ENCODE data around the gene SYNGR1.

DNA sequence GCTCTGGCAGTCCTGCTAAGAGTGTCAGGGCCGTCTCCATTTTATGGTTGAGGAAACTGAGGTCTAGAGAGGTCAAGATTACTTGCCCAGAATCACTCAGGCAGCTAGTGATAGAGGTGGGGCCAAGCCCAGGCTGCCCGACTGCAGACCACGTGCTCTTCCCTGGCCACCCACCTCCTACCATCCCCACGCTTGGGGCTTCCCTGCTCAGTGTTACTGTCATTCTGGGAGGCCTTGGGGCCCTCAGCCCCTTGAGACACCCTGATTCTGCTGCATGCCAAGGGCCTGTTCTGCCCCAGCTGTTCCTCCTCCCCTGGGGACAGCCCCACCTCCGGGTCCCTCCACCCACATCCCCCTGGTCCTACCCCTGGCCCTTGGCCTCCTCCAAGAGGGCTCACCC is 32.6 kb downstream of the SYNGR1 start:
- no peak for TF ChIP-seq RAD21 (conservative IDR thresholded peaks at IDR 0.05 in 1 of 2, IDR thresholded peaks at IDR 0.05 in 1 of 2)
- TF ChIP-seq KDM5A (IDR thresholded peaks at IDR 0.05): no peak
- no peak for TF ChIP-seq POLR2A (IDR thresholded peaks at IDR 0.05; ENCODE audit: low read length)
- no peak for TF ChIP-seq ESRRA (IDR thresholded peaks at IDR 0.05; ENCODE audit: borderline replicate concordance, low read length)
- TF ChIP-seq, protein P1, sequence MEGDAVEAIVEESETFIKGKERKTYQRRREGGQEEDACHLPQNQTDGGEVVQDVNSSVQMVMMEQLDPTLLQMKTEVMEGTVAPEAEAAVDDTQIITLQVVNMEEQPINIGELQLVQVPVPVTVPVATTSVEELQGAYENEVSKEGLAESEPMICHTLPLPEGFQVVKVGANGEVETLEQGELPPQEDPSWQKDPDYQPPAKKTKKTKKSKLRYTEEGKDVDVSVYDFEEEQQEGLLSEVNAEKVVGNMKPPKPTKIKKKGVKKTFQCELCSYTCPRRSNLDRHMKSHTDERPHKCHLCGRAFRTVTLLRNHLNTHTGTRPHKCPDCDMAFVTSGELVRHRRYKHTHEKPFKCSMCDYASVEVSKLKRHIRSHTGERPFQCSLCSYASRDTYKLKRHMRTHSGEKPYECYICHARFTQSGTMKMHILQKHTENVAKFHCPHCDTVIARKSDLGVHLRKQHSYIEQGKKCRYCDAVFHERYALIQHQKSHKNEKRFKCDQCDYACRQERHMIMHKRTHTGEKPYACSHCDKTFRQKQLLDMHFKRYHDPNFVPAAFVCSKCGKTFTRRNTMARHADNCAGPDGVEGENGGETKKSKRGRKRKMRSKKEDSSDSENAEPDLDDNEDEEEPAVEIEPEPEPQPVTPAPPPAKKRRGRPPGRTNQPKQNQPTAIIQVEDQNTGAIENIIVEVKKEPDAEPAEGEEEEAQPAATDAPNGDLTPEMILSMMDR (IDR thresholded peaks at IDR 0.05): no peak
- TF ChIP-seq GATA3 (IDR thresholded peaks at IDR 0.05; ENCODE audit: borderline replicate concordance): no peak
- no peak for TF ChIP-seq FOXS1 (CRISPR knock-in tag; IDR thresholded peaks at IDR 0.05)
- no peak for TF ChIP-seq MYC (IDR thresholded peaks at IDR 0.05; ENCODE audit: borderline replicate concordance, low read length)

Measured in A549 (cell line).